ENCODE results near the gene PLEKHG2.

PLEKHG2 gene

DNA sequence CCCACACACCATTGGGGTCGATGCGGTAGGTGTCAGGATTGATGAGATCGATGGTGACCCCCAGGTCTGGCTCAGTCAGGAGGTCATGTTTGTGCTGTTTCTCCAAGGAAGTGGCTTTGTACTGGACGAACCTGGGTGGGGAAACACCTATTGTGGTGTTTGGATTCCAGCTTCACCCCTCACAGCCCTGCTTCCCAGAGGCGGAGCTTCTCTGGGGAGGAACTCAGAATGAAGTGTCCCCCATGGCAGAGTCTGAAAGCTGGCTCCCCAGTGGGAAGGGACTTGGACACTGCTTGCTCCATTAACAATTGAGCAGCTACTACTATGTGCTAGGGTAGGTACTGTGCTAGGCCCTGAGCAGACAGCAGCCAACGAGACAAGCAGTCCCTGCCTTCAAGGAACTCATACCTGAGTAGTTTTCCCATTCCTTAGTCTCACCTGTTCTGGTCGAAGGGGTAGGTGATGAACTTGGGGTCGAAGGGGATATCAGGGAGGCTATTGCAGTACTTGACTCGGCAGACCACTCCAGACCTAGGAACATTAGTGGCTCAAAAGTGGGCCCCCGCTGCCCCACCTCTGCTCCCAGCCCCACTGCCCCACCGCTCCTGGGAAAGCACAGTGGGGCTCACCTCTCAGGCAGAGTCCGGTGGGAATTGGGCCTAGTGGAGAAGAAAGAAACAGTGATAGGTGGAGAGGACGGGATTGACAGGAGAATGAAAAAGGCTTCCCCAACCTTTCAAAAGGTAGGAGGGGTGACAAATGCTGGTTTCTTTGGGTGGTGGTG lies 22.6 kb upstream of the PLEKHG2 start:
- no peaks in the 10 kb centered on the region for H3K27me3 ChIP-seq (replicated peaks; ENCODE audit: control insufficient read depth, insufficient read depth, low read length)
- TF ChIP-seq CTCF (IDR thresholded peaks at IDR 0.05; ENCODE audit: insufficient read depth, low read length, poor library complexity, severe bottlenecking) = no peak
- peak overlapping the region; percentile 84 for H3K4me3 ChIP-seq (replicated peaks; ENCODE audit: low read depth, low read length)
- peaks cover 21% of the 10 kb centered on the region for H3K36me3 ChIP-seq (ENCODE audit: control insufficient read depth, insufficient read depth, low read length)
- no peak for DNase-seq (ENCODE audit: extremely low read depth, insufficient read length)

DNA sequence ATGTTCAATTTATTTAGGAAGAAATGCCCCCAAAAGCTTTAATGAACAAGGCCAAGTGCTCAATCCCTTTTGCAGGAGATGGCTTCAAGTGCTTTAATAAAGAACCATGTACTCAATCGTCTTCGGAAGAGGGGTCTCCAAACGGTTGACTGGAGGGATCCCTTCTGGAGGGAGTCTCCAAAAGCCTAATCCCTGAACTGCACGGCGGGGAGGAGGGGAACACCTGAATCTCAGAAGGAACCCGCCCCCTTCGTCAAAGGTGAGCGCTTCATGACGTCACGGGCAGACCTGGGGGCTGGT lies 22.1 kb upstream of the PLEKHG2 start:
- Histone ChIP-seq H3K36me3 (ENCODE audit: control insufficient read depth, insufficient read depth, low read length) (peaks cover 17% of the 10 kb centered on the region), H3K27me3 (replicated peaks; ENCODE audit: control insufficient read depth, insufficient read depth, low read length) (no peaks in the 10 kb centered on the region), H3K4me3 (replicated peaks; ENCODE audit: low read depth, low read length) (peak overlapping the region; percentile 84)
- no peak for TF ChIP-seq CTCF (IDR thresholded peaks at IDR 0.05; ENCODE audit: insufficient read depth, low read length, poor library complexity, severe bottlenecking)
- DNase-seq (ENCODE audit: extremely low read depth, insufficient read length) = no peak

DNA sequence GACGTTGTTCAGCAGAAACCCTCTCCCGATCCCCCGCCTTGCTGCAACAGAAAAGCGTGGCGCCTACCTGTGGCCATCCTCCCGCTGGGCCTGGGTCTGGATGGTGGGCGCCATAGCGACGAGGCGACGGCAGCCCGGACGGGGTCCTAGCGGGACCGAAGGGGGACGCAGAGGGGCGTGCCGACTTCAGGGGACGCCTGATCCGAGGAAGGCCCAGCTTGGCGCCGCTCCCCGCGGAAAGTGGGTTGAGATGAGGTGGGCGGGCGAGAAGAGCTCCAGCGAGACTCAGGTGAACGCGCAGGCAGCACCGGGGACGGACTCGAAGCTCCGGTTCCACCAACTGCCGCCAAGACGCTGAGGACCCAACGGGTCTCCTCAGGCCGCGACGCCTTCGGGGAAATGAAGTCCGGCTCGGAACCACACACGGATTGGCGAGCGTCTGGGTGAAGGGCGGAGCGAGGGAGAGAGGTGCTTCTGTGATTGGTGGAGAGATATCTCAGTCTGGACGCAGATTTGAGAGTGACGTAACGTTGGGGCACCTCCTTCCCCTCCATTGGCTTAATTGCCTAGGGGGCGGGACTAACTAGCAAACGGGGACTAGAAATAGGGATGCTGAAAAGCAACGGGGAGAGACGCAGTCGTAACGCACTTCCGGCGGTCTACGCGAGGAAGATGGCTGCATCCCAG lies 21.6 kb upstream of the PLEKHG2 start, which contains the start of the genes MED29 and PAF1:
TSS of gene MED29 (plus strand) at position 628 of the 687 bp plus-strand sequence. CDS start at position 673, 45 bp downstream.
TSS of gene PAF1 (minus strand) at position 356 of the 687 bp plus-strand sequence. CDS start at position 114, 242 bp downstream.
- H3K27me3 ChIP-seq (replicated peaks; ENCODE audit: control insufficient read depth, insufficient read depth, low read length) = no peaks in the 10 kb centered on the region
- H3K36me3 ChIP-seq (ENCODE audit: control insufficient read depth, insufficient read depth, low read length) = peaks cover 15% of the 10 kb centered on the region
- DNase-seq (ENCODE audit: extremely low read depth, insufficient read length) = peak; percentile 96
- TF ChIP-seq CTCF (IDR thresholded peaks at IDR 0.05; ENCODE audit: insufficient read depth, low read length, poor library complexity, severe bottlenecking) = peak; percentile 21
- peak within 1 kb of the TSS; percentile 84 for H3K4me3 ChIP-seq (replicated peaks; ENCODE audit: low read depth, low read length)

DNA sequence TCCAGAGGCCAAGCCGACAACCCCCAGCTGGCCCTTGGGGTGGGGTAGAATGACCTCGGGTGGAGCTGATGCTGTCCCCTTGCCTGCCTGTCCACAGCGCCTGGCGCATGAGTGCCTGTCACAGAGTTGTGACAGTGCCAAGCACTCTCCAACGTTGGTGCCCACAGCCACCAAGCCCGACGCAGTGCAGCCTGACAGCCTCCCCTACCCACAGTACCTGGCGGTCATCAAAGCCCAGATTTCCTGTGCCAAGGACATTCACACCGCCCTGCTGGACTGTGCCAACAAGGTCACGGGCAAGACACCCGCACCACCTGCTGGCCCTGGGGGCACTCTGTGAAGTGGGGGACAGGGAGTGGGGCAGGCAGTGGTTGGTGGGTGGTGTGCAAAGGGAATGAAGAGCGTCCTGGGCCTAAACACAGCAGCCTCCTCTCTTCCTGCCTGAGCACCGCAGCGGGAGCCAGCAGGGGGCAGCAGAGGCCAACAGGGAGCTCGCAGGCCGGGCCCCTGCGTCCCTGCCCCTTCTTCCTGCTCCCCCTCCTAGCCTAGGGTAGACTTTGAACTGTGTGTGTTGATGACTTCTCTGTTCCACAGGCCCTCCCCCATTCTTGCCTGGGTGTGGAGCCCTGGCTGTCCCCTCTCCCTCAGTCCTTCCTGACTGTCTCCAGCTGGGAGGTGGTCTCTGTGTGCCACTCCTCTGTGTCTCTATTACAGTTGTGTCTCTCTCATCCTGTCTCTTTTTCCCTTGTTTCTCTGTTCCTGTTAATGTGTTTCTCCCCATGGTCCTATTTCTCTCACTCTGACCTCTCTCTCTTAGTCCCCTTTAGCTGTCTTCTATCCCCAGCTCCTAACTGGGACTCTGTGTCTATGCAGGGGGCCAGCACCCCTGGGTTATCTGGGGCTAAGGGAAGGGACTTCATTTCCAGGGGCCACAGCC lies 14.8 kb upstream of the PLEKHG2 start:
- peak; percentile 89 for DNase-seq (ENCODE audit: extremely low read depth, insufficient read length)
- TF ChIP-seq CTCF (IDR thresholded peaks at IDR 0.05; ENCODE audit: insufficient read depth, low read length, poor library complexity, severe bottlenecking) = peak; percentile 98
- no peaks in the 10 kb centered on the region for H3K27me3 ChIP-seq (replicated peaks; ENCODE audit: control insufficient read depth, insufficient read depth, low read length)
- peak overlapping the region; percentile 30 for H3K4me3 ChIP-seq (replicated peaks; ENCODE audit: low read depth, low read length)
- peaks cover 8% of the 10 kb centered on the region for H3K36me3 ChIP-seq (ENCODE audit: control insufficient read depth, insufficient read depth, low read length)

DNA sequence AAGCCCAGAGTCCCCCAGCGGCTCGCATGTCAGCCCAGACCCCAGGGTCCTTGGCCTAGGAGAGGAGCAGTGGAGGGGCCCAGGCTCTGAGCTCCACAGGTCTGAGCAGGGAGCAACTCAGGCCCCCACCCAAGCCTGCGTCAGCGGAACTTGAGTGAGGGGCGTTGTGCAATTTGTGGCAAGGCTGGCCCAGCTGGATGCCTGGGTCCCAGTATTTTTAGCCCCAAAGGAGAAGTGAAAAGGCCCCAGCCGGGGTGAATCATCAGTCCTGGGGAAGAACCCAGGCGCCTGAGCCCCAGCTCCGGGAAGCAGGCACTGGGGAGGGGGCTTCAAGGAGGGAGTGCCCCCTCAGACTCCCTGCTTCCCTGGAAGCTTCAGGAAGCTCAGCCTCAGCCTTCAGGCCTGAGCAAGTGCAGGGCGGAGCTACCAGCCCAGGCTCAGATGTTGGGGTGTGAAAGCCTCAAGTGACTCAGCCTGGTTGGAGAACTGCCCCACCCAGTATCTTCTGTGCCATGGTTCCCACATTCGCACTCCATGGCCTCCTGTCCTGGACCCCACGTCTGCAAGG lies 14.1 kb upstream of the PLEKHG2 start:
- Histone ChIP-seq H3K4me3 (replicated peaks; ENCODE audit: low read depth, low read length) (peak overlapping the region; percentile 30), H3K27me3 (replicated peaks; ENCODE audit: control insufficient read depth, insufficient read depth, low read length) (no peaks in the 10 kb centered on the region), H3K36me3 (ENCODE audit: control insufficient read depth, insufficient read depth, low read length) (peaks cover 8% of the 10 kb centered on the region)
- no peak for TF ChIP-seq CTCF (IDR thresholded peaks at IDR 0.05; ENCODE audit: insufficient read depth, low read length, poor library complexity, severe bottlenecking)
- peak; percentile 75 for DNase-seq (ENCODE audit: extremely low read depth, insufficient read length)
